RWPE1 (cell line): ENCODE data around the gene ATMIN.

ENCODE experiments used
- CTCF ChIA-PET: fragments of 350-600 bp; sonication (Branson Sonifier 250); formaldehyde crosslinking; extraction: SDS; loops from one replicate; lab custom pipeline; 2021; lab: Yijun Ruan, JAX
- POLR2A ChIA-PET: fragments of 400-600 bp; formaldehyde crosslinking; extraction: SDS; loops from one replicate; lab custom pipeline; 2020; ENCODE audit warnings: antibody characterized with exemption; ENCODE audit not compliant: low non-redundant PET; lab: Yijun Ruan, JAX
- DNase-seq: peaks from one replicate; pipeline ENCODE4 v3.0.0; 2012; ENCODE audit warnings: low spot score
- H3K27ac ChIP-seq: fragments of 450-650 bp; 2 replicates; pipeline ENCODE4 v1.5.1; 2017
- TF ChIP-seq, protein P1 (sequence below): fragments of 450-650 bp; conservative IDR thresholded peaks from 2 replicates; pipeline ENCODE4 v1.5.1; 2017; ENCODE audit warnings: low read depth, mild to moderate bottlenecking

Gene ATMIN

DNA sequence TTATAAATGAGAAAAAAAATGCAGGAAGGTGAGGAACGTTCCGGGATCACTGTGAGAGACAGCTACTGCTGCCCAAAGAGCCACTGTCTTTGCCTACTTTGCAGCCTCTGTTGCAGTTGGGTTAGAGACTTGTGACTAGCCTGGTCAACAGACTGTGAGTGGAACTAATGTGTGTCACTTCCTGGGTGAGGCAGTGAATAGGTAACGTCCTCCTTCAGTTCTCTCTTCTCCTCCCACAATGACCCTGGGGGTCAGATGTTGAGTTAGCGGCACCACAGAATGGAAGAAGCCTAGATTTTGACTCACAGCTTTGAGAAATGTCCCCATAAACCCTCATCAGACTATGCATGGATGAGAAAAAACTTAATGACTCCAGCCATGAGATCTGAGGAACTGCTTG is 36.2 kb downstream of the ATMIN start:
- TF ChIP-seq, protein P1, sequence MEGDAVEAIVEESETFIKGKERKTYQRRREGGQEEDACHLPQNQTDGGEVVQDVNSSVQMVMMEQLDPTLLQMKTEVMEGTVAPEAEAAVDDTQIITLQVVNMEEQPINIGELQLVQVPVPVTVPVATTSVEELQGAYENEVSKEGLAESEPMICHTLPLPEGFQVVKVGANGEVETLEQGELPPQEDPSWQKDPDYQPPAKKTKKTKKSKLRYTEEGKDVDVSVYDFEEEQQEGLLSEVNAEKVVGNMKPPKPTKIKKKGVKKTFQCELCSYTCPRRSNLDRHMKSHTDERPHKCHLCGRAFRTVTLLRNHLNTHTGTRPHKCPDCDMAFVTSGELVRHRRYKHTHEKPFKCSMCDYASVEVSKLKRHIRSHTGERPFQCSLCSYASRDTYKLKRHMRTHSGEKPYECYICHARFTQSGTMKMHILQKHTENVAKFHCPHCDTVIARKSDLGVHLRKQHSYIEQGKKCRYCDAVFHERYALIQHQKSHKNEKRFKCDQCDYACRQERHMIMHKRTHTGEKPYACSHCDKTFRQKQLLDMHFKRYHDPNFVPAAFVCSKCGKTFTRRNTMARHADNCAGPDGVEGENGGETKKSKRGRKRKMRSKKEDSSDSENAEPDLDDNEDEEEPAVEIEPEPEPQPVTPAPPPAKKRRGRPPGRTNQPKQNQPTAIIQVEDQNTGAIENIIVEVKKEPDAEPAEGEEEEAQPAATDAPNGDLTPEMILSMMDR, result no peak
- peak; percentile 49 for DNase-seq
- H3K27ac ChIP-seq, result no peak overlapping the region
- ChIA-PET POLR2A (no interaction called here), CTCF (no interaction called here)

DNA sequence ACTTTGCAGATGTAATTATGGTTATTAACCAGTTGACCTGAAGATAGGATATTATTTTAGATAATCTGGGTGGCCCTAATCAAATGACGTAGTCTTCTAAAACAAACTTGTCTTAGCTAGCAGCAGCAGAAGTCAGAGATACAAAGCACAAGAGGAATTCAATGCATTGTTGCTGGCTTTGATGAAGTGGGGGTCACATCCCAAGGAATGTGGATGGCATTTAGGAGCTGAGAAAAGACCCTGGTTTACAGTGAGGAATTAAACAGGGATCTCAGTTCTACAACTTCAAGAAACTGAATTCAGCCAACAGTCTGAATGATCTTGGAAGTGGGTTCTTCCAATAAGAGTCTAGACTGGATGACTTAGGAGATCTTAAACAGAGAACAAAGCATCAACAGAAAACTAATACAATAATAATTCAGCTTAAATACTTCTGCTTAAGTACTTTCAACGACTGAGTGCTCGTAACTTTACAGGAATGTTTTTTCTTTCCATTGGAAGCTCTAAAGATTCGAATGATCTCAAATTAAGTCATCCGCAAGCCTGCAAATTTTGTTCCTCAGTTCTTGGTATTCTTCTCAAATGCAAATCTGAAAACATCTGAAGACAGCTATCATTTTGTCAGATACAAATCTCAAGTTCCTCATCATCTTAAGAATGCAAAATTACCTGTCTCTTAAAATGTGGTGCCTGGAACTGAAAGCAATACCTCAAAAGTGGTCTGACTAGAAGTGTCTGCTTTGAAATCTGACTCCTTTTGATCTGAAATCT is 38.1 kb downstream of the ATMIN start:
- H3K27ac ChIP-seq, result no peak overlapping the region
- TF ChIP-seq, protein P1, result no peak
- DNase-seq, result no peak
- ChIA-PET CTCF (no interaction called here), POLR2A (no interaction called here)

DNA sequence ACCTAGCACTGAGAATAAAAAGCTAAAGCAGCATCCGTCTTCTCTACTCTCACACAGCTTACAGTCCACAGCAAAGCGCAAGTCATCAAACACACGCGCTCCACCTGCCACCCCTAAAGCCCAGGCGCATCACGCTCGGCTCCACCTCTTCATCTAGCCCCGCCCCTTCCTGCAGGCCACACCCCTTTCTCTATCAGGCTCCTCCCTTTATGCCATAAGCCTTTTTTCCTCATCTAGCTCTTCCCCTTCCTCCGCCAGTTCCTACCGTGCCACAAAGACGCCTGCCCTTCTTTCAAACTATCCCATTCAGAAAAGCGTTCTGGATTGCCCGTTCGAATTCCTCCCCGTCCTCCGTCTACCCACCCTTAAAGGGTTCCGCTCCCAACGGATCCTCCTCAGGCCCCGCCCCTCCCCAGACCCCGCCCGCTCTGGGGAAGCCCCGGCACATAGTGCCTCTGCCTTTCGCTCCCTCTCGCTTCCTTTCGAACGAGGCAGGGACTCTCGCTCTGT is 41.0 kb downstream of the ATMIN start:
- TF ChIP-seq, protein P1, result no peak
- ChIA-PET CTCF (interaction anchor here (0.6 kb wide), 1 partner anchor 668 kb away, joined by 4 read pairs; no protein-coding TSS in a partner anchor), POLR2A (interaction anchor here (0.5 to 0.6 kb wide), 2 partner anchors 41 to 170 kb away, joined by 3 to 4 read pairs; partner anchors contain the start of gene ATMIN)
- peak overlapping the region; percentile 92 for H3K27ac ChIP-seq
- DNase-seq, result peak; percentile 90

DNA sequence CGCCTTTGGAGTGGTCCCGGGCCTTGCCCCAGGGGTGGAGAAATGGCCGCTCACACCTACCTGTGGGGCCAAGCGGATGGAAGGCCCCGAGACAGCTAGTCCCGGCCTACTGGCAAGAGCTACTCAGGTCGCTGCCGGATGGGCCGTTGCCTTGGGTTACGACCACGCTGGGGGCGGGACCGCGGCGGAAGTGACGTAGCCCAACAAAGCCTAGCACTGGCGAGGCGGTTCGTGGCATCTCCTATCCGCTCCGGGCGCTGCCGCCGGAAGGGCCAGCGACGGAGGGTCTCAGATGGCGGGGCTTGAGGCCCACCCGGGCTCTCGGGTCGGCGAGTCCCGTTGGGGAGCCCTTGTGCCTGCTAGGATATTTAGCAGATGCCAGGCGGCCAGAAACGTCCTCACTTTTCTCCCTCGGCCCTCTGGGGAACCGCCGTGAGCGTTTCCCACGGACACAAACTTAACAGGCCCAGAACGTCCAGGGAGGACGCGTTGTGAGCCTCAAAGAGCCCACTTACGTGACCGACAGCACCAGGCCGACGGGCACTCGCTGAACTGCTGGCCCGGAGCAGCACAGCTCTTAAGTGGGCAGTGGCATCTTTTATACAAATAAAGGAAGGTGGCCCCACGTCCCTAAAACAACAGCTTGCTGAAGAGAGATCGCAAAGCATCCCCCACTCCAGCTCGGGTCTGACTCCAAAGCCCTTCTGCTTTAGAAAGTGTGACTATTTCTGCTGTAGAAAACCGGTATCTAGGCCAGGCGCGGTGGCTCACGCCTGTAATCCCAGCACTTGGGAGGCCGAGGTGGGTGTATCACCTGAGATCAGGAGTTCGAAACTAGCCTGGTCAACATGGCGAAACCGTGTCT is 41.7 kb downstream of the ATMIN start, which contains the start of gene C16orf46:
TSS of gene C16orf46 (minus strand) at position 163 of the 865 bp plus-strand sequence. CDS start 13,283 bp downstream, outside the sequence.
- H3K27ac ChIP-seq, result peak within 1 kb of the TSS; percentile 92
- ChIA-PET POLR2A (interaction anchor here (0.5 to 0.7 kb wide), 3 partner anchors 42 to 170 kb away, joined by 3 to 4 read pairs (median 4); partner anchors contain the start of gene ATMIN), CTCF (interaction anchor here (0.7 kb wide), 1 partner anchor 67 kb away, joined by 3 read pairs; no protein-coding TSS in a partner anchor)
- TF ChIP-seq, protein P1, result no peak
- DNase-seq, result peak; percentile 95

DNA sequence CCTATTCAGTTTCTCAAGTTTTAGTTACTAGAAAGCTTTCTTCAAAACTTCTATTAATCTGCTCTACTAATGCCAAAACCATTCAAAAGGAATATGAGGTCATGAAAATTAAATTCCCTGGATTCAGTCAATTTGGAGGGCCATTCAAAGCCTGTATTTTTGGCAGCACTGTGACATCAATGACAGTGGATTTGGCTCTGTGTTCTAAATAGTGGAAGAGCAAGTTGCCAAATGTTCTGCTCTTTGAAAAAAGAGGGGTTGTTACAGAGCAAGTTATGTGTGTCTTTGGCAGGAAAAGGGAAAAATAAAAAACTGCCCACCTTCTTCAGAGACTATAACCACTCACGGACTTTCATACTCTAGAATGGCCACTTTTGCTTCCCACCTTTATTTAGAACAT is 44.6 kb downstream of the ATMIN start:
- CTCF ChIA-PET, result no interaction called here
- POLR2A ChIA-PET, result no interaction called here
- H3K27ac ChIP-seq, result no peak overlapping the region
- no peak for DNase-seq
- TF ChIP-seq, protein P1, result no peak

DNA sequence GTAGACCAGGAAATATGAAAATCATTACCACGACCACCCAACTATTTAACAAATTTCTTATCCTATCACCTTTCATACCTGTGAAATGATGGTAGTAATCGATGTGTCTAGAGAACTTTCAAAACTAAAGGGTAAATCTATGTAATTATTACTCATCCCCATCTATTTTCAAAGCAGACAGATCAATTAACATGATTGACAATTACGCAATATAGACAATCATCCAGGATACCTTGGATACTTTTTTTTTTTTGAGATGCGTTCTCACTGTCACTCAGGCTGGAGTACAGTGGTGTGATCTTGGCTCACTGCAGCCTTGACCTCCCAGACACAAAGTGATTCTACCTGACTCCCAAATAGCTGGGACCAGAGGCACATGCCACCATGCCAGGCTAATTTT is 45.4 kb downstream of the ATMIN start:
- H3K27ac ChIP-seq, result no peak overlapping the region
- DNase-seq, result no peak
- CTCF ChIA-PET, result interaction anchor here (0.7 to 1.0 kb wide), 2 partner anchors 46 to 107 kb away, joined by 3 read pairs; no protein-coding TSS in a partner anchor
- TF ChIP-seq, protein P1, result no peak
- POLR2A ChIA-PET, result no interaction called here
